ENCODE results near the gene KATNBL1.

- TF ChIP-seq, protein P1, sequence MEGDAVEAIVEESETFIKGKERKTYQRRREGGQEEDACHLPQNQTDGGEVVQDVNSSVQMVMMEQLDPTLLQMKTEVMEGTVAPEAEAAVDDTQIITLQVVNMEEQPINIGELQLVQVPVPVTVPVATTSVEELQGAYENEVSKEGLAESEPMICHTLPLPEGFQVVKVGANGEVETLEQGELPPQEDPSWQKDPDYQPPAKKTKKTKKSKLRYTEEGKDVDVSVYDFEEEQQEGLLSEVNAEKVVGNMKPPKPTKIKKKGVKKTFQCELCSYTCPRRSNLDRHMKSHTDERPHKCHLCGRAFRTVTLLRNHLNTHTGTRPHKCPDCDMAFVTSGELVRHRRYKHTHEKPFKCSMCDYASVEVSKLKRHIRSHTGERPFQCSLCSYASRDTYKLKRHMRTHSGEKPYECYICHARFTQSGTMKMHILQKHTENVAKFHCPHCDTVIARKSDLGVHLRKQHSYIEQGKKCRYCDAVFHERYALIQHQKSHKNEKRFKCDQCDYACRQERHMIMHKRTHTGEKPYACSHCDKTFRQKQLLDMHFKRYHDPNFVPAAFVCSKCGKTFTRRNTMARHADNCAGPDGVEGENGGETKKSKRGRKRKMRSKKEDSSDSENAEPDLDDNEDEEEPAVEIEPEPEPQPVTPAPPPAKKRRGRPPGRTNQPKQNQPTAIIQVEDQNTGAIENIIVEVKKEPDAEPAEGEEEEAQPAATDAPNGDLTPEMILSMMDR (IDR thresholded peaks at IDR 0.05) = no peak
- TF ChIP-seq POLR2AphosphoS5 (IDR thresholded peaks at IDR 0.05) (no peak), POLR2A (IDR thresholded peaks at IDR 0.05) (no peak)
Observed at GRCh38 chr15:34188711-34189110, 21.2 kb downstream of the KATNBL1 start.
